NCI-H82 treated with DMSO at 0.1 percent for 48 hours (cell line): ENCODE results near the gene NF1.
"Not testable (repeated sequence)": the region's sequence is repeated elsewhere in the genome, so short reads cannot be mapped to it uniquely, and the experiment has no call there.

Experiments
- DNase-seq: peaks from one replicate; lab custom pipeline; 2025; ENCODE audit not compliant: unreplicated experiment; lab: John Stamatoyannopoulos, UW

The NF1 gene

GRCh38 chr17:31130286-31131224, 35.8 kb downstream of the NF1 start:
- no peak for DNase-seq

GRCh38 chr17:31131299-31131698, 36.5 kb downstream of the NF1 start:
- no peak for DNase-seq

GRCh38 chr17:31132977-31133376, 38.2 kb downstream of the NF1 start:
- no peak for DNase-seq

- no peak for DNase-seq
Observed at GRCh38 chr17:31134576-31134975, 39.8 kb downstream of the NF1 start.

- DNase-seq: no peak
Observed at GRCh38 chr17:31136319-31136718, 41.5 kb downstream of the NF1 start.

- no peak for DNase-seq
Observed at GRCh38 chr17:31140111-31140510, 45.3 kb downstream of the NF1 start.

GRCh38 chr17:31144428-31144827, 49.7 kb downstream of the NF1 start:
- DNase-seq: no peak

- no peak for DNase-seq
Observed at GRCh38 chr17:31144836-31145235, 50.1 kb downstream of the NF1 start.

- DNase-seq: peak; percentile 12
Observed at GRCh38 chr17:31147507-31148202, 52.9 kb downstream of the NF1 start.

GRCh38 chr17:31148205-31148604, 53.4 kb downstream of the NF1 start:
- no peak for DNase-seq

- DNase-seq: no peak
Observed at GRCh38 chr17:31152271-31152670, 57.5 kb downstream of the NF1 start.

- DNase-seq: no peak
Observed at GRCh38 chr17:31155208-31155810, 60.5 kb downstream of the NF1 start.

- DNase-seq: no peak
Observed at GRCh38 chr17:31156326-31156725, 61.5 kb downstream of the NF1 start.

- not testable (repeated sequence) for DNase-seq
Observed at GRCh38 chr17:31156864-31157263, 62.1 kb downstream of the NF1 start.

GRCh38 chr17:31158746-31159377, 64.1 kb downstream of the NF1 start:
- no peak for DNase-seq

GRCh38 chr17:31163091-31163781, 68.5 kb downstream of the NF1 start:
- DNase-seq: no peak

- no peak for DNase-seq
Observed at GRCh38 chr17:31167111-31167510, 72.3 kb downstream of the NF1 start.

- DNase-seq: no peak
Observed at GRCh38 chr17:31171701-31172100, 76.9 kb downstream of the NF1 start.

- no peak for DNase-seq
Observed at GRCh38 chr17:31172388-31172787, 77.6 kb downstream of the NF1 start.

- DNase-seq: no peak
Observed at GRCh38 chr17:31174215-31174614, 79.4 kb downstream of the NF1 start.

GRCh38 chr17:31175237-31175636, 80.5 kb downstream of the NF1 start:
- no peak for DNase-seq
